Measurements from ENCODE around the gene YES1.
"Not testable (repeated sequence)": the region's sequence is repeated elsewhere in the genome, so short reads cannot be mapped to it uniquely, and the experiment has no call there.

YES1 gene

GRCh38 chr18:820591-821165, 8.6 kb upstream of the YES1 start:
- no peak for DNase-seq (ENCODE audit: low read depth in 2 of 2)

GRCh38 chr18:816869-817268, 4.8 kb upstream of the YES1 start:
- DNase-seq (ENCODE audit: low read depth in 2 of 2) = no peak

GRCh38 chr18:816088-816653, 4.1 kb upstream of the YES1 start:
- no peak for DNase-seq (ENCODE audit: low read depth in 2 of 2)

DNA sequence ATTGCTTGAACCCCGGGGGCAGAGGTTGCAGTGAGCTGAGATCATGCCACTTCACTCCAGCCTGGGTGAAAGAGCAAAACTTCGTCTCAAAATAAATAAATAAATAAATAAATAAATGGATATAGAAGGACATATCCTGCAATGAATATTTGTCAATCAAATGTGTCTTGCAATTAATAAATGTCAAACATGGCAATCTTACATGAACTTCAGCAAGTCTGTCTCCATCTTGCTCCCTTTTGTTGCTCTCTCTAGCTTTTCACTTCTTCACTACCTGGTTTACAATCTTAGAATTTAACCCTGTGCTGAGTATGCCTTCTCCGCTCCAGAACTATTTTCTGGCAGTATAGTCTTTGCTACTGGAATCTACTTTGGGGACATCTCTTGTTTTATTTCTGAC, 3.3 kb upstream of the YES1 start:
- DNase-seq (ENCODE audit: low read depth in 2 of 2) = no peak

DNA sequence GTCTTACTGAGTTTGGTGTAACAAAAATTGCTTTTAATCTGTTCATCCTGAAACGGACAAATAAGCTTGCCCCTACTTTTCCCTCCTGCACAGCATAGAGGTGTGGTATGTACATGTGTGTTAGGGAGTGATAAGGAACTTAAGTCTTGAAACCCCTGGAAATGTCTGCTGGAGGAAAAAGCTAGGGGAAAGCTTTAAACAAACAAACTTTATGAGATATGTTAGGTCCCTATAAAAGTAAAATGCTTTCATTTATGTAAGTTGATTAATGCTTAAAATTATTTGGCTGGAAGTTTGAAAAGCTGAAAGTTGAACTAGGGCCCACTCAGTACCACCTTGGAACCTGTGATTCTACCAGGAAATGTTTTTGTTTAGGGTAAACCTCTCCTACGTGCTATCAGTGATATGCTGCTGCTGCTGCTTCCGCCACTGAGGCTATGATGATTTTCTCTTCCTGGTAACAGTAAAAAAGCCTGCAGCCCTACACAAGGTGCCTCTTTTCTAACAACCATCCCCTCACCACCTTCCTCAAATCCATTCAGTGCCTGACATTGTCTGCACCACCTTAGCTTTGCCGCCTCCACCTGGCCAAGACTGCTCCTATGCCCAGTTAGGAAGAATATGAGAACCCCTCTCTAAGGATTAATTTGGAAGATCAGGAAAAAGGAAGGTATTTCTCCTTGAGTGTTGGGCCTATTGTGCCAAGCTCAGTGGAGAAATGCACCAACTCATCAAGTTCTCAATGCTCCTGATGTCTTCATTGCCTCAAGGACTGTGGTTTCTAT, 2.5 kb upstream of the YES1 start:
- DNase-seq (ENCODE audit: low read depth in 2 of 2) = no peak

DNA sequence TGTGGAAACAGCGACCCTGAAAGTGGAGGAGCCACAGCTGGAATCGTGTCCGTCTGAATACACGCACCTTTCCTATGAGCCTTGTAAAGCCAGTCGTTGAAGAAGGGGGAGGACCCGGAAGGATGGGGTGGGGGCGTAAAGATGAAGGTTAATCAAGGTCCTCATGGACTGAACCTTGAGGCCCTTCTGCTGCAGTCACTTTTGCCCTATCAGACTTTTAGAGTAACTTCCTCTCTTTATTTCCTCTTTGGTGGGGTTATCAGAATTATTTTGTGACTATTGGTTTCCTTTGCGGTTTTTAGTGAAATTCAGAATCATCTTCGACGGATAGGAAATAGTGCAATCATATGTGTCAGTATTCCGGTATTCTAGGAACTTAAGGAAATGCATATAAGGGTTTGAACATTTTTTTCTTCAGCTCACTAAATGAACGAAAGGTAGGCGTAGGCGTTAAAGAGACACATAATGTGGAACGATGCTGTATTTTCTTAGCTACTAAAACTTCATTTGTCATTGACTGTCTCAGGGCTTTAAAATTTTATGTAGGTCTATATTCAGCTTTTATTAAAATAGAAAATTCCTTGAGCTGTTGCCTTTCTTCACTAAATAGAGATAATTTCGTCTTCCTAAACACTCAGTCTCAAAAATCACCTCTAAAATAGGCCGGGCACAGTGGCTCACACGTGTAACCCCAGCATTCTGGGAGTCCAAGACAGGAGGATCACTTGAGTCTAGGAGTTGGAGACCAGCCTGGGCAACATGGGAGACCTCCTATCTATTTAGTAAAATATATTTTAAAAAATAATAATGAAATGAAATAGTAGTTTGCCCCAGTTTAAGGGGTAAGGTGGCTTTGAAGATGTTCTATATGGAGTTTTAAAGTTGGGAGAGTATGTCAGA, 1.4 kb upstream of the YES1 start:
- peak; percentile 43 to 56 for DNase-seq (ENCODE audit: low read depth in 2 of 2)

- peak; percentile 65 to 69 for DNase-seq (ENCODE audit: low read depth in 2 of 2)
These were observed 532 bp upstream of the YES1 start for GRCh38 chr18:812376-813171.

DNA sequence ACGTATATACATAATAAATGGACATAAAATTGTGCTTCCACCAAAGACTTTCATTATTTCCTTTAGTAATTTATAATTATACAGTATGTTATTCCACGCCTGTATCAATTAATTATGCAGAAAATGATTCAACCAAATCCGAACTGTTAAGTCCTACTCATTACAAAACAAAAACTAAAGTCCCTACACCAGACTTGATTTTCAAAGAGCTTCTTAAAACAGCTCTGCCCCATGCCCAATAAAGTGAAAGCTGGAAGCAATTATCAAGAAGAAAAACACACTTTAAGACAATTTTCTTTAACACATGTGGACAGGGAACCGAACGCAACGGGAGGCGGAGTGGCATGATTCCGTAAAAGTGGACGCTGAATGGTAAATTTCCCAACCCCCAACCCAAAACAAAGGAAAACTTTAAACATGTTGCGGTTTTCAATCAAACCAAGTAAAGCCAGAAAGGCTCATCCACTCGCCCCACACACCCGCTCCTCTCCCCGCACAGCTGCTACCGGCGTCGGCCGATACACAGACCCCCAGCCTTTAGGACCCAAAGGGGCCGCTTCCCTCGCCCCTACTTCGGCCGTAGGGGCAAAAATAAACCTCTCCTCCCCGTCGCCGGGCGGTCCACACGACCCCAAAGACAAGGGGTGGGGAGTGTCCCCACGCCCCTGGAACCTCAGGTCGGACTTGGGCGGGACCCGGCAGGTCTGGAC, 705 bp downstream of the YES1 start:
- no peak for DNase-seq (ENCODE audit: low read depth in 2 of 2)

DNA sequence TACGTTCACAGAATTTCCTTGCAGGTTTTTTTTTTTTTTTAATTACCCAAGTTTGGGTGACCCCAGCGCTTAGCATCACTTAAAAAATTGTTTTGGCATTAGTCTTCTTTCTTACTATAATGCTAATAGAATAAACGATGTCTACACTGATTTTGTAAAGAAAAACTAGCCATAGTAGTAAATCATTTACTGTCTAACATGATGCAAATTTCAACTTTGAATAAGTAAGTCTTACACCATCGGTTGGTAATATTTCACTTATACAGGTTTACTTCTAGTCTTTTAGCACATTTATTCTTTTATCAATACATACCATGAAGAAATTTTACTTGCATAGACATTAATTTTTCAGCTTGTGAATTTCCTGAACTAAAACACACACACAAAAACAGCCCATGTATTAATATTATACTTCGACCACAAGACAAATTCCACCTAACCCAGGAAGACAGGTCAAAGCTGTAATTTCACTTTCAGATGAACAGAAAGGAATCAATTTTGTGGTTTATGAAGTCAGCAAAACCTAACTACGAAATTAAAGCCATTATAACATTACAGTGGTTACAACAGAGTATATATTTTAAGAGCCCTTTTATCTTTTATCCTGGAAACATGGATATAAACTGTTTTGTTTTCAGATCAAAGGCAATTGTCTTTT, 1.9 kb downstream of the YES1 start:
- DNase-seq (ENCODE audit: low read depth in 2 of 2) = no peak

DNA sequence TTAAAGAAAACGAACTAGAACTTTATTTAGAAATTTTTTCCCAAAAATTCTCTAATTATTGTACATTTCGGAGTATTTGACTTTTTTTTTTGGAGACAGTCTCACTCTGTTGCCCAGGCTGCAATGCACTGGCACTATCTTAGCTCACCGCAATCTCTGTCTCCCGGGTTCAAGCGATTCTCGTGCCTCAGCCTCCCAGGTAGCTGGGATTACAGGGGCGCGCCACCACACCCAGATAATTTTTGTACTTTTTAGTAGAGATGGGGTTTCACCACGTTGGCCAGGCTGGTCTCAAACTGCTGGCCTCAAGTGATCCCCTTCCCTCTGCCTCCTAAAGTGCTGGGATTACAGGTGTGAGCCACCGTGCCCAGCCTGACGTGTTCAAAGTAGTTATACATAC, 2.8 kb downstream of the YES1 start:
- DNase-seq (ENCODE audit: low read depth in 2 of 2) = not testable (repeated sequence)

- no peak for DNase-seq (ENCODE audit: low read depth in 2 of 2)
These were observed 3.5 kb downstream of the YES1 start for GRCh38 chr18:808502-808901.

GRCh38 chr18:808086-808485, 4.0 kb downstream of the YES1 start:
- DNase-seq (ENCODE audit: low read depth in 2 of 2) = no peak

- DNase-seq (ENCODE audit: low read depth in 2 of 2) = no peak
These were observed 6.3 kb downstream of the YES1 start for GRCh38 chr18:805755-806110.

- DNase-seq (ENCODE audit: low read depth in 2 of 2) = no peak
These were observed 6.9 kb downstream of the YES1 start for GRCh38 chr18:805008-805754.

GRCh38 chr18:801137-801536, 10.9 kb downstream of the YES1 start:
- DNase-seq (ENCODE audit: low read depth in 2 of 2) = no peak

DNA sequence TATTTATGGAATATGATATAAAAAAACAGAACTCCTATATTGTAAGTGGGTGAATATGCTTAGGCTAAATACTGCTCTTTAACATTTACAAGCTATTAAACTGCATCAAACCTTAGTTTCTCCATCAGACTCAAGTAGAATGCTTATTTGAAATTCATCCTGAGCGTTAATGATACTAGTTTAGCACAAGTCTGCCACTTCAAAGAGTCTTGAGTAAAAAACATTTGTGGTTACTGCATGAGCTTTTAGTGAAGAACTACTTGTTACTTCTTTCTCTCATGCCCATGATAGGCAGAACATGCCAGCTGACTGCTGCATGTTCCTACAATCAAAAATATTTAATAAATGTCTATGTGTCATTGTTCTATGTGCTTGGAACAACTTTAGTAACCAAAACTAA, 12.1 kb downstream of the YES1 start:
- DNase-seq (ENCODE audit: low read depth in 2 of 2) = no peak

- DNase-seq (ENCODE audit: low read depth in 2 of 2) = not testable (repeated sequence)
These were observed 16.7 kb downstream of the YES1 start for GRCh38 chr18:795383-795782.

DNA sequence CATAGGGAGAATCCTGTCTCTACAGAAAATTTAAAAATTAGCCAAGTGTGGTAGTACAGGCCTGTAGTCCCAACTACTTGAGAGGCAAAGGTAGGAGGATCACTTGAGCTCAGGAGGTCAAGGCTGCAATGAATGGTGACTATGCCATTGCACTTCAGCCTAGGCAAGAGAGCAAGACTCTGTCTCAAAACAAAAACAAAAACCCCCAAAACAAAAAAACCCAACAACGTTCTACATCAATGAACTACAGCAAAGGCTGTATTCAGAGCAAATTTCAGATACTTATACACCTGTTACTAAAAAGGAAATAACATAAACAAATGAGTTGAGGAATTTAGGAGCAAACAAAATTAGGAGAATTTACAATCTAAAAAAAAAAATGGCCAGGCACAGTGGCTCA, 22.6 kb downstream of the YES1 start:
- DNase-seq (ENCODE audit: low read depth in 2 of 2) = no peak

GRCh38 chr18:785242-785641, 26.8 kb downstream of the YES1 start:
- DNase-seq (ENCODE audit: low read depth in 2 of 2) = no peak

Measured in activated CD8-positive, alpha-beta memory T cell treated with anti-CD3 and anti-CD28 coated beads for 4 hours (primary cell).